ENCODE measurements around the gene HHAT. TPM values are rescaled to one million over a fixed set of nuclear protein-coding genes. Genes with fewer than 3 reads are reported as not detected.

Gene HHAT
- total RNA-seq, 1 donor from 2014 or later: 13.7 TPM

GRCh38 chr1:210690236-210690635 is 361.5 kb downstream of the HHAT start:
- no peak for DNase-seq (ENCODE audit: low read depth)
- no peak for TF ChIP-seq CTCF (conservative IDR thresholded peaks at IDR 0.05; ENCODE audit: low read depth, low read length)
- no peak overlapping the region for H3K4me3 ChIP-seq (ENCODE audit: low read depth, low read length)

- no peak for TF ChIP-seq CTCF (conservative IDR thresholded peaks at IDR 0.05; ENCODE audit: low read depth, low read length)
- no peak overlapping the region for H3K4me3 ChIP-seq (ENCODE audit: low read depth, low read length)
- DNase-seq (ENCODE audit: low read depth): no peak
Measured at GRCh38 chr1:210691039-210691610, 362.4 kb downstream of the HHAT start.

GRCh38 chr1:210692796-210693195 is 364.1 kb downstream of the HHAT start:
- no peak overlapping the region for H3K4me3 ChIP-seq (ENCODE audit: low read depth, low read length)
- no peak for TF ChIP-seq CTCF (conservative IDR thresholded peaks at IDR 0.05; ENCODE audit: low read depth, low read length)
- DNase-seq (ENCODE audit: low read depth): no peak

GRCh38 chr1:210695026-210695425 is 366.3 kb downstream of the HHAT start:
- no peak for TF ChIP-seq CTCF (conservative IDR thresholded peaks at IDR 0.05; ENCODE audit: low read depth, low read length)
- DNase-seq (ENCODE audit: low read depth): no peak

GRCh38 chr1:210696709-210697108 is 368.0 kb downstream of the HHAT start:
- TF ChIP-seq CTCF (conservative IDR thresholded peaks at IDR 0.05; ENCODE audit: low read depth, low read length): no peak
- H3K4me3 ChIP-seq (ENCODE audit: low read depth, low read length): no peak overlapping the region
- no peak for DNase-seq (ENCODE audit: low read depth)

More at GRCh38 chr1:210695026-210695425, 366.3 kb downstream of the HHAT start:
- no peak overlapping the region for H3K4me3 ChIP-seq (ENCODE audit: low read depth, low read length)

- no peak for DNase-seq (ENCODE audit: low read depth)
Measured at GRCh38 chr1:210697185-210697584, 368.5 kb downstream of the HHAT start.

More at GRCh38 chr1:210697185-210697584, 368.5 kb downstream of the HHAT start:
- no peak for TF ChIP-seq CTCF (conservative IDR thresholded peaks at IDR 0.05; ENCODE audit: low read depth, low read length)
- no peak overlapping the region for H3K4me3 ChIP-seq (ENCODE audit: low read depth, low read length)

All from epithelial cell of proximal tubule (primary cell).